ENCODE results near the gene CFAP43. TPM values are rescaled to one million over a fixed set of nuclear protein-coding genes. Genes with fewer than 3 reads are reported as not detected.

The CFAP43 gene
- total and polyA plus RNA-seq, 2 experiments from 2014 or later: 0.24 to 0.44 TPM

GRCh38 chr10:104267721-104268404, 35.7 kb upstream of the CFAP43 start (continued):
- TF ChIP-seq, protein P1, sequence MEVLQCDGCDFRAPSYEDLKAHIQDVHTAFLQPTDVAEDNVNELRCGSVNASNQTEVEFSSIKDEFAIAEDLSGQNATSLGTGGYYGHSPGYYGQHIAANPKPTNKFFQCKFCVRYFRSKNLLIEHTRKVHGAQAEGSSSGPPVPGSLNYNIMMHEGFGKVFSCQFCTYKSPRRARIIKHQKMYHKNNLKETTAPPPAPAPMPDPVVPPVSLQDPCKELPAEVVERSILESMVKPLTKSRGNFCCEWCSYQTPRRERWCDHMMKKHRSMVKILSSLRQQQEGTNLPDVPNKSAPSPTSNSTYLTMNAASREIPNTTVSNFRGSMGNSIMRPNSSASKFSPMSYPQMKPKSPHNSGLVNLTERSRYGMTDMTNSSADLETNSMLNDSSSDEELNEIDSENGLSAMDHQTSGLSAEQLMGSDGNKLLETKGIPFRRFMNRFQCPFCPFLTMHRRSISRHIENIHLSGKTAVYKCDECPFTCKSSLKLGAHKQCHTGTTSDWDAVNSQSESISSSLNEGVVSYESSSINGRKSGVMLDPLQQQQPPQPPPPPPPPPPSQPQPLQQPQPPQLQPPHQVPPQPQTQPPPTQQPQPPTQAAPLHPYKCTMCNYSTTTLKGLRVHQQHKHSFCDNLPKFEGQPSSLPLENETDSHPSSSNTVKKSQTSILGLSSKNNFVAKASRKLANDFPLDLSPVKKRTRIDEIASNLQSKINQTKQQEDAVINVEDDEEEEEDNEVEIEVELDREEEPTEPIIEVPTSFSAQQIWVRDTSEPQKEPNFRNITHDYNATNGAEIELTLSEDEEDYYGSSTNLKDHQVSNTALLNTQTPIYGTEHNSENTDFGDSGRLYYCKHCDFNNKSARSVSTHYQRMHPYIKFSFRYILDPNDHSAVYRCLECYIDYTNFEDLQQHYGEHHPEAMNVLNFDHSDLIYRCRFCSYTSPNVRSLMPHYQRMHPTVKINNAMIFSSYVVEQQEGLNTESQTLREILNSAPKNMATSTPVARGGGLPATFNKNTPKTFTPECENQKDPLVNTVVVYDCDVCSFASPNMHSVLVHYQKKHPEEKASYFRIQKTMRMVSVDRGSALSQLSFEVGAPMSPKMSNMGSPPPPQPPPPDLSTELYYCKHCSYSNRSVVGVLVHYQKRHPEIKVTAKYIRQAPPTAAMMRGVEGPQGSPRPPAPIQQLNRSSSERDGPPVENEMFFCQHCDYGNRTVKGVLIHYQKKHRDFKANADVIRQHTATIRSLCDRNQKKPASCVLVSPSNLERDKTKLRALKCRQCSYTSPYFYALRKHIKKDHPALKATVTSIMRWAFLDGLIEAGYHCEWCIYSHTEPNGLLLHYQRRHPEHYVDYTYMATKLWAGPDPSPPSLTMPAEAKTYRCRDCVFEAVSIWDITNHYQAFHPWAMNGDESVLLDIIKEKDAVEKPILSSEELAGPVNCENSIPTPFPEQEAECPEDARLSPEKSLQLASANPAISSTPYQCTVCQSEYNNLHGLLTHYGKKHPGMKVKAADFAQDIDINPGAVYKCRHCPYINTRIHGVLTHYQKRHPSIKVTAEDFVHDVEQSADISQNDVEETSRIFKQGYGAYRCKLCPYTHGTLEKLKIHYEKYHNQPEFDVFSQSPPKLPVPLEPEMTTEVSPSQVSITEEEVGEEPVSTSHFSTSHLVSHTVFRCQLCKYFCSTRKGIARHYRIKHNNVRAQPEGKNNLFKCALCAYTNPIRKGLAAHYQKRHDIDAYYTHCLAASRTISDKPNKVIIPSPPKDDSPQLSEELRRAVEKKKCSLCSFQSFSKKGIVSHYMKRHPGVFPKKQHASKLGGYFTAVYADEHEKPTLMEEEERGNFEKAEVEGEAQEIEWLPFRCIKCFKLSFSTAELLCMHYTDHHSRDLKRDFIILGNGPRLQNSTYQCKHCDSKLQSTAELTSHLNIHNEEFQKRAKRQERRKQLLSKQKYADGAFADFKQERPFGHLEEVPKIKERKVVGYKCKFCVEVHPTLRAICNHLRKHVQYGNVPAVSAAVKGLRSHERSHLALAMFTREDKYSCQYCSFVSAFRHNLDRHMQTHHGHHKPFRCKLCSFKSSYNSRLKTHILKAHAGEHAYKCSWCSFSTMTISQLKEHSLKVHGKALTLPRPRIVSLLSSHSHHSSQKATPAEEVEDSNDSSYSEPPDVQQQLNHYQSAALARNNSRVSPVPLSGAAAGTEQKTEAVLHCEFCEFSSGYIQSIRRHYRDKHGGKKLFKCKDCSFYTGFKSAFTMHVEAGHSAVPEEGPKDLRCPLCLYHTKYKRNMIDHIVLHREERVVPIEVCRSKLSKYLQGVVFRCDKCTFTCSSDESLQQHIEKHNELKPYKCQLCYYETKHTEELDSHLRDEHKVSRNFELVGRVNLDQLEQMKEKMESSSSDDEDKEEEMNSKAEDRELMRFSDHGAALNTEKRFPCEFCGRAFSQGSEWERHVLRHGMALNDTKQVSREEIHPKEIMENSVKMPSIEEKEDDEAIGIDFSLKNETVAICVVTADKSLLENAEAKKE (CRISPR knock-in tag; IDR thresholded peaks at IDR 0.05): no peak
- no peak for TF ChIP-seq REST (IDR thresholded peaks at IDR 0.05; ENCODE audit: unreplicated experiment)
- TF ChIP-seq STAT1 (IDR thresholded peaks at IDR 0.05; ENCODE audit: unreplicated experiment): no peak
- TF ChIP-seq EZH2phosphoT487 (IDR thresholded peaks at IDR 0.05; ENCODE audit: unreplicated experiment): no peak
- no peak for TF ChIP-seq CREB1 (CRISPR knock-in tag; IDR thresholded peaks at IDR 0.05; ENCODE audit: low read depth)
- no peak for TF ChIP-seq POLR2AphosphoS5 (IDR thresholded peaks at IDR 0.05; ENCODE audit: low read depth)
- no peak for TF ChIP-seq ZNF114 (CRISPR knock-in tag; IDR thresholded peaks at IDR 0.05)

Data from GM23338 (cell line).